HCT116 (cell line): ENCODE data around the gene SVIL. TPM values are rescaled to one million over a fixed set of nuclear protein-coding genes. Genes with fewer than 3 reads are reported as not detected.
A peak's percentile ranks its signal among the peaks of the same experiment; 100 is the strongest.

ENCODE experiments used
- ATAC-seq: fragments of 200-7000 bp; cut with Tn5 transposase; 2 replicates; pipeline ENCODE4 v1.9.1; 2020; ENCODE audit warnings: mild to moderate bottlenecking, moderate library complexity
- BruUV-seq: library from RNA; stranded (reverse); fragments of 400-500 nt; replicated peaks from 2 replicates; lab custom pipeline; 2021; lab: Mats Ljungman, UMichigan
- CTCF ChIA-PET: fragments of 300-600 bp; sonication (Branson Sonifier 250); formaldehyde crosslinking; loops from one replicate; lab custom pipeline; 2021; ENCODE audit warnings: antibody characterized with exemption; lab: Charles Lee
- POLR2A ChIA-PET: fragments of 300-600, 350-600 bp; sonication (Branson Sonifier 250); formaldehyde crosslinking; loops from one replicate; lab custom pipeline; 2021; ENCODE audit warnings: antibody characterized with exemption; lab: Charles Lee
- RAD21 ChIA-PET, 2 experiments: fragments of 300-600 bp; sonication (Branson Sonifier 250); formaldehyde crosslinking; loops; one replicate each; lab custom pipeline; 2023; ENCODE audit warnings: low total read pairs in 2 of 2; ENCODE audit not compliant: uncharacterized antibody in 2 of 2, unreplicated experiment in 2 of 2, low non-redundant PET in 1 of 2; lab: Charles Lee
- DNase-seq: peaks from one replicate; pipeline ENCODE4 v3.0.0-alpha.2; 2010; ENCODE audit warnings: low read depth, low spot score
- H2AFZ ChIP-seq: fragments of 200-600 bp; shearing (Covaris generic), sonication (generic); 2 replicates; pipeline ENCODE4 v1.6.1; 2017; ENCODE audit warnings: low read depth, mixed run types, mixed read lengths, antibody characterized with exemption, low read length; ENCODE audit not compliant: poor library complexity, severe bottlenecking
- H3K27ac ChIP-seq: 2 replicates; pipeline ENCODE4 v1.5.1; 2012; ENCODE audit warnings: low read depth, low read length
- H3K27me3 ChIP-seq: fragments of 200-600 bp; sonication (generic); 2 replicates; pipeline ENCODE4 v1.6.1; 2016; ENCODE audit warnings: mixed run types, low read length, mixed read lengths; ENCODE audit not compliant: insufficient read depth
- H3K36me3 ChIP-seq, 2 experiments: fragments of 200-500 bp in 1 of 2; fragments of 200-600 bp in 1 of 2; sonication (Bioruptor generic) in 1 of 2; sonication (generic) in 1 of 2; 2 replicates each; pipeline versions ENCODE4 v1.5.1 to v1.6.1; 2014 to 2016; ENCODE audit warnings: low read length in 2 of 2, inconsistent platforms in 1 of 2, mixed read lengths in 1 of 2, mixed run types in 1 of 2; ENCODE audit not compliant: insufficient read depth in 2 of 2, control insufficient read depth in 1 of 2
- H3K4me1 ChIP-seq, 2 experiments: fragments of 200-600 bp in 1 of 2; sonication (generic) in 1 of 2; 2 replicates each; pipeline versions ENCODE4 v1.5.1 to v1.6.1; 2012 to 2017; ENCODE audit warnings: low read length in 2 of 2, inconsistent platforms in 1 of 2, mild to moderate bottlenecking in 1 of 2, mixed read lengths in 1 of 2, mixed run types in 1 of 2, moderate library complexity in 1 of 2; ENCODE audit not compliant: insufficient read depth in 2 of 2, control insufficient read depth in 1 of 2
- H3K4me2 ChIP-seq: fragments of 200-600 bp; sonication (generic); 2 replicates; pipeline ENCODE4 v1.6.1; 2017; ENCODE audit warnings: mixed run types, low read length, mixed read lengths
- H3K4me3 ChIP-seq, 2 experiments: fragments of 200-600 bp in 1 of 2; sonication (generic) in 1 of 2; replicated peaks in 1 of 2; 2 replicates each; pipeline ENCODE4 v1.5.1; 2011 to 2016; ENCODE audit warnings: low read length in 2 of 2, control low read depth in 1 of 2, low read depth in 1 of 2, mild to moderate bottlenecking in 1 of 2, mixed read lengths in 1 of 2, mixed run types in 1 of 2
- H3K79me2 ChIP-seq: fragments of 200-600 bp; sonication (generic); 2 replicates; pipeline ENCODE4 v1.6.1; 2017; ENCODE audit warnings: mild to moderate bottlenecking, mixed run types, low read length, moderate library complexity, mixed read lengths; ENCODE audit not compliant: insufficient read depth
- H3K9ac ChIP-seq: fragments of 200-600 bp; sonication (generic); 2 replicates; pipeline ENCODE4 v1.6.1; 2016; ENCODE audit warnings: low read length, mixed read lengths
- H3K9me2 ChIP-seq: fragments of 200-600 bp; sonication (generic), shearing (Covaris generic); 2 replicates; pipeline ENCODE4 v1.6.1; 2017; ENCODE audit warnings: mixed run types, mild to moderate bottlenecking, moderate library complexity; ENCODE audit not compliant: insufficient read depth
- H3K9me3 ChIP-seq, 2 experiments: fragments of 200-500 bp in 1 of 2; fragments of 200-600 bp in 1 of 2; sonication (Bioruptor generic) in 1 of 2; sonication (generic) in 1 of 2; 2 replicates each; pipeline ENCODE4 v1.6.1; 2014 to 2017; ENCODE audit warnings: low read length in 2 of 2, mixed read lengths in 2 of 2, inconsistent platforms in 1 of 2, low read depth in 1 of 2, mild to moderate bottlenecking in 1 of 2, mixed run types in 1 of 2, moderate library complexity in 1 of 2; ENCODE audit not compliant: control insufficient read depth in 1 of 2, insufficient read depth in 1 of 2
- H4K20me1 ChIP-seq: fragments of 200-600 bp; sonication (generic), shearing (Covaris generic); 2 replicates; pipeline ENCODE4 v1.6.1; 2017; ENCODE audit warnings: mixed run types, mild to moderate bottlenecking, moderate library complexity; ENCODE audit not compliant: insufficient read depth
- CEBPB ChIP-seq: IDR thresholded peaks from 2 replicates; pipeline ENCODE4 v1.6.1; 2012; ENCODE audit warnings: low read depth
- EGR1 ChIP-seq: IDR thresholded peaks from 2 replicates; pipeline ENCODE4 v1.6.1; 2012; ENCODE audit warnings: low read depth
- ELF1 ChIP-seq: IDR thresholded peaks from 2 replicates; pipeline ENCODE4 v1.6.1; 2012; ENCODE audit warnings: low read depth, borderline replicate concordance
- EZH2 ChIP-seq: fragments of 200-600 bp; sonication (generic); IDR thresholded peaks from 2 replicates; pipeline ENCODE4 v1.6.1; 2017; ENCODE audit warnings: antibody characterized with exemption, mixed run types
- JUND ChIP-seq: IDR thresholded peaks from 2 replicates; pipeline ENCODE4 v1.6.1; 2012
- POLR2AphosphoS5 ChIP-seq: IDR thresholded peaks from 2 replicates; pipeline ENCODE4 v1.6.1; 2011; ENCODE audit warnings: mild to moderate bottlenecking, low read depth, low read length, moderate library complexity
- SIN3A ChIP-seq: IDR thresholded peaks from 2 replicates; pipeline ENCODE4 v1.6.1; 2012; ENCODE audit warnings: low read depth
- ZFX ChIP-seq: fragments of 450-650 bp; IDR thresholded peaks from 2 replicates; pipeline ENCODE4 v1.6.1; 2017
- intact Hi-C: fragments of 100-400 bp; cut with micrococcal nuclease; formaldehyde crosslinking; loops from 2 replicates; pipeline ENCODE4 v1.10.0; 2022
- total RNA-seq: library from RNA; stranded (reverse); gene quantifications from one replicate; pipeline ENCODE4 v1.2.1, GENCODE V29; 2021; ENCODE audit not compliant: unreplicated experiment
- TF ChIP-seq, protein P1 (sequence below): IDR thresholded peaks from 2 replicates; pipeline ENCODE4 v1.6.1; 2011; ENCODE audit warnings: mild to moderate bottlenecking, low read length, moderate library complexity; ENCODE audit not compliant: insufficient replicate concordance; ENCODE audit errors: extremely low read depth
- TF ChIP-seq, protein P2 (sequence below): IDR thresholded peaks from 2 replicates; pipeline ENCODE4 v1.6.1; 2012; ENCODE audit warnings: low read depth
- TF ChIP-seq, protein P3 (sequence below), 3 experiments: fragments of 200-600 bp in 1 of 3; sonication (generic) in 1 of 3; IDR thresholded peaks in 2 of 3; conservative IDR thresholded peaks in 1 of 3; 2 replicates each; pipeline ENCODE4 v1.5.1; 2012 to 2017; ENCODE audit warnings: low read depth in 2 of 3, low read length in 2 of 3, antibody characterized with exemption in 1 of 3, borderline replicate concordance in 1 of 3, control low read depth in 1 of 3, mild to moderate bottlenecking in 1 of 3, mixed read lengths in 1 of 3, mixed run types in 1 of 3, moderate library complexity in 1 of 3; ENCODE audit not compliant: insufficient read depth in 1 of 3

Gene SVIL
- total RNA-seq, 1 experiment from 2014 or later, result 27.0 TPM

DNA sequence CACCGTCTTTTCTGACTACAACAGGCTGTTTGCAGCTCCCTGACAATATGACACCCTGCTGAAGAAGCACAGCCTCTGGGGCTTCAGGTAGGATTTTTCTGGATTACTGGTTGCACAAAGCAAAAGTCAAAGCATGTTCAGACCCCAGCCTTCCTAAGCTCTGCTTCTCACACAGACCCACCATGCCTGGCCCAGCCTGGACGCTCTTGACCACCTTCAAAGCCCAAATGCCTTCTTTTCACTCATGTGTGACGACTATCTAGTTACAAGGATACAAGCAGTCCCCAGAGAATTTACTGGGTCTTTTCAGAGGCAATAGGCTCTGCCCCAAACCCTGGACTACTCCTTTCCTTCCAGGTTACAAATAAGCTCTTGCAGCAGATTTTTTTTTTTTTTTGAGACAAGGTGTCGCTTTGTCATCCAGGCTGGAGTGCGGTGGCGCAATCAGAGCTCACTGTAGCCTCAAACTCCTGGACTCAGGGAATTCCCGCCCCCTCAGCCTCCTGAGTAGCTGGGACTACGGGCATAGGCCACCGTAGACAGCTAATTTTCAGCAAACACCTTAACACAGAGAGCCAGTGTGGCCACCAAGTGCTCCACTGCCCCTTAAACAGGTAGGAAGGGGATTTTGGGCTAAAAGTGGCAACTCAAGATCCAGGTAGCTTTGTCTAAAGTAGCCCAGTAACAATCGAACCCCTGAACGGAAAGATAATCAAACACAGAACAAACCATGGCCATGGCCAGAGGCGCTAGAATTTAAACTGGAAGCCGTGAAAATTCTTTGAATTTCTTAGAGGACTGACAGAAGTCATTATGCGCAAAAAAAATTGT is 16.2 kb downstream of the SVIL start:
- no peaks in the 10 kb centered on the region for H3K36me3 ChIP-seq
- no peak for DNase-seq
- no peaks in the 10 kb centered on the region for H4K20me1 ChIP-seq
- H3K9ac ChIP-seq, result no peak overlapping the region
- no peaks in the 10 kb centered on the region for H3K9me2 ChIP-seq
- H3K27me3 ChIP-seq, result no peaks in the 10 kb centered on the region
- peaks cover 19% of the 10 kb centered on the region for H3K79me2 ChIP-seq
- TF ChIP-seq ZFX, result no peak
- no peak for TF ChIP-seq EZH2
- TF ChIP-seq CEBPB, result peak; percentile 41; the same call in 1 of the 2 replicates
- no peak for TF ChIP-seq JUND
- H3K9me3 ChIP-seq, result no peaks in the 10 kb centered on the region
- BruUV-seq, result no TSS peak
- H2AFZ ChIP-seq, result no peak overlapping the region
- H3K4me2 ChIP-seq, result no peak overlapping the region
- H3K4me3 ChIP-seq, result no peak overlapping the region
- ChIA-PET POLR2A (no interaction called here), RAD21 (no interaction called here), CTCF (no interaction called here)
- H3K27ac ChIP-seq, result no peak overlapping the region
- intact Hi-C loops, result no loop called here
- peaks cover 7 to 9% of the 10 kb centered on the region in 2 experiments; a peak in 3 of 4 replicates for H3K4me1 ChIP-seq
- ATAC-seq, result peak; percentile 25; the same call in 1 of the 2 replicates

DNA sequence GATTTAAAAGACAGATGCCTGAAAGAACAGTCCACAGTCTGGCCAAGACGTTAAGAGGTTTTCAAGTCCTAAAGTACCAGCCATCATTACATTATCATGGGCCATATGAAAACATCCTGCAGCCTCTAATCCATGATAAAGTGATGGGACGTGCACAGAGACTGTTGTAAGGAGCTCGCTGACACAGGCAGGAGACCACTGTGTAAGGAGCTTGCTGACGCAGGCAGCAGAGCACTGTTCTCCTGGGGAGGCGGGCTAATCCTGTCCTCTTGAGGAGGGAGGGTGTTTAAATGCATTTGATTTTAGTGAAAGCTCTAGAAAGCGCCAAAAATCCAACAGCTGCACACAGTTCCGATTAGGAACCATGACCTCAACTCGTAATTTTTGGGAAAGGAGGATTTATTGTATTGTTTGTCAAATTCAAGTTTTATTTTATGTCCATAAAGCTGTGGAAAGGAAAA is 16.9 kb downstream of the SVIL start:
- Histone ChIP-seq H3K9me3 (no peaks in the 10 kb centered on the region), H2AFZ (no peak overlapping the region), H4K20me1 (no peaks in the 10 kb centered on the region), H3K4me3 (no peak overlapping the region), H3K4me2 (no peak overlapping the region), H3K9me2 (no peaks in the 10 kb centered on the region), H3K36me3 (no peaks in the 10 kb centered on the region), H3K79me2 (peaks cover 19% of the 10 kb centered on the region), H3K4me1 (peaks cover 7 to 9% of the 10 kb centered on the region in 2 experiments; a peak in 3 of 4 replicates), H3K27me3 (no peaks in the 10 kb centered on the region), H3K9ac (no peak overlapping the region), H3K27ac (no peak overlapping the region)
- no TSS peak for BruUV-seq
- ChIA-PET RAD21 (no interaction called here), CTCF (no interaction called here), POLR2A (no interaction called here)
- ATAC-seq (no peak), DNase-seq (no peak)
- intact Hi-C loops, result no loop called here
- TF ChIP-seq POLR2AphosphoS5 (no peak), EGR1 (no peak), SIN3A (no peak), ELF1 (no peak)
- TF ChIP-seq, protein P1, sequence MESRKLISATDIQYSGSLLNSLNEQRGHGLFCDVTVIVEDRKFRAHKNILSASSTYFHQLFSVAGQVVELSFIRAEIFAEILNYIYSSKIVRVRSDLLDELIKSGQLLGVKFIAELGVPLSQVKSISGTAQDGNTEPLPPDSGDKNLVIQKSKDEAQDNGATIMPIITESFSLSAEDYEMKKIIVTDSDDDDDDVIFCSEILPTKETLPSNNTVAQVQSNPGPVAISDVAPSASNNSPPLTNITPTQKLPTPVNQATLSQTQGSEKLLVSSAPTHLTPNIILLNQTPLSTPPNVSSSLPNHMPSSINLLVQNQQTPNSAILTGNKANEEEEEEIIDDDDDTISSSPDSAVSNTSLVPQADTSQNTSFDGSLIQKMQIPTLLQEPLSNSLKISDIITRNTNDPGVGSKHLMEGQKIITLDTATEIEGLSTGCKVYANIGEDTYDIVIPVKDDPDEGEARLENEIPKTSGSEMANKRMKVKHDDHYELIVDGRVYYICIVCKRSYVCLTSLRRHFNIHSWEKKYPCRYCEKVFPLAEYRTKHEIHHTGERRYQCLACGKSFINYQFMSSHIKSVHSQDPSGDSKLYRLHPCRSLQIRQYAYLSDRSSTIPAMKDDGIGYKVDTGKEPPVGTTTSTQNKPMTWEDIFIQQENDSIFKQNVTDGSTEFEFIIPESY, result no peak
- TF ChIP-seq, protein P2, sequence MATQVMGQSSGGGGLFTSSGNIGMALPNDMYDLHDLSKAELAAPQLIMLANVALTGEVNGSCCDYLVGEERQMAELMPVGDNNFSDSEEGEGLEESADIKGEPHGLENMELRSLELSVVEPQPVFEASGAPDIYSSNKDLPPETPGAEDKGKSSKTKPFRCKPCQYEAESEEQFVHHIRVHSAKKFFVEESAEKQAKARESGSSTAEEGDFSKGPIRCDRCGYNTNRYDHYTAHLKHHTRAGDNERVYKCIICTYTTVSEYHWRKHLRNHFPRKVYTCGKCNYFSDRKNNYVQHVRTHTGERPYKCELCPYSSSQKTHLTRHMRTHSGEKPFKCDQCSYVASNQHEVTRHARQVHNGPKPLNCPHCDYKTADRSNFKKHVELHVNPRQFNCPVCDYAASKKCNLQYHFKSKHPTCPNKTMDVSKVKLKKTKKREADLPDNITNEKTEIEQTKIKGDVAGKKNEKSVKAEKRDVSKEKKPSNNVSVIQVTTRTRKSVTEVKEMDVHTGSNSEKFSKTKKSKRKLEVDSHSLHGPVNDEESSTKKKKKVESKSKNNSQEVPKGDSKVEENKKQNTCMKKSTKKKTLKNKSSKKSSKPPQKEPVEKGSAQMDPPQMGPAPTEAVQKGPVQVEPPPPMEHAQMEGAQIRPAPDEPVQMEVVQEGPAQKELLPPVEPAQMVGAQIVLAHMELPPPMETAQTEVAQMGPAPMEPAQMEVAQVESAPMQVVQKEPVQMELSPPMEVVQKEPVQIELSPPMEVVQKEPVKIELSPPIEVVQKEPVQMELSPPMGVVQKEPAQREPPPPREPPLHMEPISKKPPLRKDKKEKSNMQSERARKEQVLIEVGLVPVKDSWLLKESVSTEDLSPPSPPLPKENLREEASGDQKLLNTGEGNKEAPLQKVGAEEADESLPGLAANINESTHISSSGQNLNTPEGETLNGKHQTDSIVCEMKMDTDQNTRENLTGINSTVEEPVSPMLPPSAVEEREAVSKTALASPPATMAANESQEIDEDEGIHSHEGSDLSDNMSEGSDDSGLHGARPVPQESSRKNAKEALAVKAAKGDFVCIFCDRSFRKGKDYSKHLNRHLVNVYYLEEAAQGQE, result no peak
- TF ChIP-seq, protein P3, sequence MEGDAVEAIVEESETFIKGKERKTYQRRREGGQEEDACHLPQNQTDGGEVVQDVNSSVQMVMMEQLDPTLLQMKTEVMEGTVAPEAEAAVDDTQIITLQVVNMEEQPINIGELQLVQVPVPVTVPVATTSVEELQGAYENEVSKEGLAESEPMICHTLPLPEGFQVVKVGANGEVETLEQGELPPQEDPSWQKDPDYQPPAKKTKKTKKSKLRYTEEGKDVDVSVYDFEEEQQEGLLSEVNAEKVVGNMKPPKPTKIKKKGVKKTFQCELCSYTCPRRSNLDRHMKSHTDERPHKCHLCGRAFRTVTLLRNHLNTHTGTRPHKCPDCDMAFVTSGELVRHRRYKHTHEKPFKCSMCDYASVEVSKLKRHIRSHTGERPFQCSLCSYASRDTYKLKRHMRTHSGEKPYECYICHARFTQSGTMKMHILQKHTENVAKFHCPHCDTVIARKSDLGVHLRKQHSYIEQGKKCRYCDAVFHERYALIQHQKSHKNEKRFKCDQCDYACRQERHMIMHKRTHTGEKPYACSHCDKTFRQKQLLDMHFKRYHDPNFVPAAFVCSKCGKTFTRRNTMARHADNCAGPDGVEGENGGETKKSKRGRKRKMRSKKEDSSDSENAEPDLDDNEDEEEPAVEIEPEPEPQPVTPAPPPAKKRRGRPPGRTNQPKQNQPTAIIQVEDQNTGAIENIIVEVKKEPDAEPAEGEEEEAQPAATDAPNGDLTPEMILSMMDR (IDR thresholded peaks at IDR 0.05 in 2 of 3, conservative IDR thresholded peaks at IDR 0.05 in 1 of 3; ENCODE audit: borderline replicate concordance in 1 of 3, insufficient read depth in 1 of 3, low read depth in 2 of 3, low read length in 2 of 3), result no peak
